Esophagus muscularis mucosa (tissue), 4 donors: Measurements from ENCODE around the gene CCDC182.

ENCODE experiments used
- CTCF ChIP-seq, 3 experiments: fragments of 200-600 bp in 2 of 3; fragments of 450-650 bp in 1 of 3; sonication (generic) in 2 of 3; IDR thresholded peaks; one replicate each; pipeline ENCODE4 v1.5.1; 2017 to 2019; ENCODE audit warnings: antibody characterized with exemption in 3 of 3, mild to moderate bottlenecking in 2 of 3, moderate library complexity in 1 of 3
- EP300 ChIP-seq: sonication (generic); formaldehyde crosslinking; IDR thresholded peaks from one replicate; pipeline ENCODE4 v1.6.1; 2017; ENCODE audit warnings: antibody characterized with exemption
- POLR2A ChIP-seq: fragments of 450-650 bp; IDR thresholded peaks from one replicate; pipeline ENCODE4 v1.6.1; 2017; ENCODE audit warnings: antibody characterized with exemption, moderate library complexity, mild to moderate bottlenecking, low read depth
- POLR2AphosphoS5 ChIP-seq, 2 donors: sonication (generic); formaldehyde crosslinking; IDR thresholded peaks; one replicate each; pipeline ENCODE4 v1.6.1; 2017; ENCODE audit warnings: antibody characterized with exemption in 2 of 2

- TF ChIP-seq CTCF (IDR thresholded peaks at IDR 0.05) (no peak), POLR2AphosphoS5 (IDR thresholded peaks at IDR 0.05) (no peak), EP300 (no peak), POLR2A (no peak)
Measured at GRCh38 chr17:57721967-57722703, 23.0 kb downstream of the CCDC182 start.
